ENCODE data around the gene CPTP. TPM values are rescaled to one million over a fixed set of nuclear protein-coding genes. Genes with fewer than 3 reads are reported as not detected.

Gene CPTP
- total and polyA plus RNA-seq, 8 donors, result 10.6 to 25.2 (median 15.0) TPM

GRCh38 chr1:1347663-1348419 is 23.2 kb downstream of the CPTP start:
- Histone ChIP-seq H3K36me3 (no peaks in the 10 kb centered on the region), H3K4me1 (peaks cover 21 to 62% of the 10 kb centered on the region in 2 donors), H3K27me3 (peaks cover 0 to 16% of the 10 kb centered on the region in 2 donors), H3K9me3 (no peaks in the 10 kb centered on the region), H3K27ac (peak overlapping the region; percentile 59 to 61), H3K4me3 (peak overlapping the region; percentile 55 to 63)
- ATAC-seq, result peak; percentile 62
- TF ChIP-seq, protein P1, sequence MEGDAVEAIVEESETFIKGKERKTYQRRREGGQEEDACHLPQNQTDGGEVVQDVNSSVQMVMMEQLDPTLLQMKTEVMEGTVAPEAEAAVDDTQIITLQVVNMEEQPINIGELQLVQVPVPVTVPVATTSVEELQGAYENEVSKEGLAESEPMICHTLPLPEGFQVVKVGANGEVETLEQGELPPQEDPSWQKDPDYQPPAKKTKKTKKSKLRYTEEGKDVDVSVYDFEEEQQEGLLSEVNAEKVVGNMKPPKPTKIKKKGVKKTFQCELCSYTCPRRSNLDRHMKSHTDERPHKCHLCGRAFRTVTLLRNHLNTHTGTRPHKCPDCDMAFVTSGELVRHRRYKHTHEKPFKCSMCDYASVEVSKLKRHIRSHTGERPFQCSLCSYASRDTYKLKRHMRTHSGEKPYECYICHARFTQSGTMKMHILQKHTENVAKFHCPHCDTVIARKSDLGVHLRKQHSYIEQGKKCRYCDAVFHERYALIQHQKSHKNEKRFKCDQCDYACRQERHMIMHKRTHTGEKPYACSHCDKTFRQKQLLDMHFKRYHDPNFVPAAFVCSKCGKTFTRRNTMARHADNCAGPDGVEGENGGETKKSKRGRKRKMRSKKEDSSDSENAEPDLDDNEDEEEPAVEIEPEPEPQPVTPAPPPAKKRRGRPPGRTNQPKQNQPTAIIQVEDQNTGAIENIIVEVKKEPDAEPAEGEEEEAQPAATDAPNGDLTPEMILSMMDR (IDR thresholded peaks at IDR 0.05), result no peak
- intact Hi-C loops (cut with DNase I), result no loop called here
- DNase-seq, result peak in 2 of 4 donors; percentile 70 to 84

GRCh38 chr1:1348420-1349255 is 24.0 kb downstream of the CPTP start:
- ATAC-seq (no peak), DNase-seq (peak in 2 of 4 donors; percentile 36 to 85)
- Histone ChIP-seq H3K27me3 (peaks cover 6 to 24% of the 10 kb centered on the region in 2 donors), H3K9me3 (no peaks in the 10 kb centered on the region), H3K4me3 (peak overlapping the region; percentile 55 to 63), H3K36me3 (no peaks in the 10 kb centered on the region), H3K4me1 (peaks cover 21 to 70% of the 10 kb centered on the region in 2 donors), H3K27ac (peak overlapping the region; percentile 59 to 61)
- TF ChIP-seq, protein P1 (IDR thresholded peaks at IDR 0.05), result no peak
- intact Hi-C loops (cut with DNase I), result no loop called here

DNA sequence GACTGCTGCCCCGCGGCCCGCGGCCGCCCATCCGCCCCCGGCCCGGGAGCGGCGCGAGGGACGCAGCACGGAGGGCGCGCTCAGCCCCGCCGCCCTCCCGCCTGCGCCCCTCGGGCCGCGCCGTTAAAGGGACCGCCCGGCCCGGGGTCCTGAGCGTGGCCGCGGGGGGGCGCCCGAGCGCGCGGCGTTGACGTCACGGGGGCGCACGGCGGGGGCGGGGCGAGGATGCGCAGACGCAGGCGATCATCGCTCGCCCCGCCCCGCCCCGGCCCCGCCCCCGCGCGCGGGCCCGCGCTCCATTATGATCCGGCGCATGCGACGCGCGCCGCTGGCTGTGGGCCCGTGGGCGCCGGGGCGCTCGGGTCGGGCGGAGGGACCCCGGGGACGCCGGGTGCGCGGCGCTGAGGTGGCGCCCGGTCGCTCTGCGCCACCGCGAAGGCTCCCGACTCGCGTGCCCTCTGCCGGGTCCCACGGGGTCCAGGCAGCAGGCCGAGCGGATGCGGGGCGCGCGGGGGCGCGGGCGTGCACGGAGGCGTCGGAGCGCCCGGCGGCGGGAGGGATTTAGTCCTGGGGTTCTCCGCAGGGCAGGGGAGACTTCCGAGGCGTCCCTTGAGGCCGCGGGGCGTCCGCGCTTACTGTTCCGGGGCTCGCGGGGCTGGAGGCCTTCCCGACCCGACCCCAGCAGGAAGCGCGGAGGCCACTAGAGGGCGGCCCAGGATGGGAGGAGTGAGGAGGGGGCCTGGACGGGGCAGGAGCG is 24.8 kb downstream of the CPTP start, which contains the start of gene DVL1:
TSS of gene DVL1 (minus strand) at position 163 of the 757 bp plus-strand sequence. CDS start 353 bp downstream, outside the sequence.
- Histone ChIP-seq H3K27ac (peak within 1 kb of the TSS; percentile 73 to 78), H3K27me3 (peaks cover 13 to 32% of the 10 kb centered on the region in 2 donors), H3K36me3 (no peaks in the 10 kb centered on the region), H3K9me3 (no peaks in the 10 kb centered on the region), H3K4me3 (peak within 1 kb of the TSS; percentile 55 to 63), H3K4me1 (peaks cover 21 to 69% of the 10 kb centered on the region in 2 donors)
- peak; percentile 67 to 88 (median 80) for DNase-seq
- TF ChIP-seq, protein P1 (IDR thresholded peaks at IDR 0.05), result peak in 1 of 2 donors; percentile 39
- peak; percentile 20 for ATAC-seq
- intact Hi-C loops (cut with DNase I), result no loop called here

DNA sequence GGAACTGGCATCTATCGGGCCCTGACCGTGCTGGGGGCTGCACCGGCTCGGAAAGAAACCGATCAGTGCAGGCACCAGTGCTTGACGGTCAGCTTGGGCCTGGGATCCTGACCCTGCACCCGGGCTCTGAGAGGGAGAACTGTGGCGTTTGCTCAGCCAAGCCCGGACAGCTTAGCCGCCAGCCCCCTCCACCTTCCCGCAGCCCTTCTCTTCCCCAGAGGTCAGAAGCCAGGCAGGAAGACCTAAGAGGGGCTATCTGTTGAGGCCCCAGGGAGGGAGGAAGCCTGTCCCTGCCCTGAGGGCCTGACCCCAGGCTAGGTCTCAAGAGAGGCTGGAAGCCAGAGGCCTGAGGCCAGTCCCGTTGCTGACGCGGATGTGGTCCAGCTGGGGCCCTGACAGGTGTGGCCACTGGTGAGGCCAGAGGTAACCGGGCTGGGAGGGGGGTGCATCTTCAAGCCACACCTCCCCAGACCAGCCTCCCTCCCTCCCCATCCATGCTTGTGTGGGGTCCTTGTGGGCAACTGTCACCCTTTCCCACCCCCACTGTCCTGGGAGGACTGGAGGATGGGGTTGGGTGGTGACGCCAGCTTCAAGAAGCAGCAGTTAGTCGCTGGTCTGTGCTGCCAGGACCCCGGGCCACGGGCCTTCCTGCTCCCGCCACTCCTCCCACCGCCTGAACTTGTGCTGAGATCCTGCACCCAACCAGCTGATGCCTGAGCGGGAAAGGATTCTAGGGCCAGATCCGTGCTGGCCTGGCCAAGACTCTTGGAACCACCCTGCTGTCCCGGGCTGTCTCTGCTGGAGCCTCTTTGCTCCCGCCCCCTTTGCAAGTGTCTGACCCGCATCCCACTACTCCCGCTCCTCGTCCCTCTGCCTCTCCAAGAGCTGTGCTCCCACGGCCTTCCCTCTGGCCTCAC is 27.2 kb downstream of the CPTP start:
- H3K27me3 ChIP-seq, result peaks cover 21 to 55% of the 10 kb centered on the region in 2 donors
- no peak overlapping the region for H3K4me3 ChIP-seq
- TF ChIP-seq, protein P1 (IDR thresholded peaks at IDR 0.05), result no peak
- H3K9me3 ChIP-seq, result no peaks in the 10 kb centered on the region
- no peak overlapping the region for H3K27ac ChIP-seq
- intact Hi-C loops (cut with DNase I), result no loop called here
- ATAC-seq (no peak), DNase-seq (peak in 2 of 4 donors; percentile 63 to 75)
- H3K4me1 ChIP-seq, result peaks cover 10 to 56% of the 10 kb centered on the region in 2 donors
- no peaks in the 10 kb centered on the region for H3K36me3 ChIP-seq

All from left lung (tissue), 10 donors.